GM18861 (cell line): Measurements from ENCODE around the gene PFKL.

ENCODE experiments used
- ATAC-seq: cut with Tn5 transposase; IDR thresholded peaks from one replicate; pipeline ENCODE4 v1.9.1; 2021; ENCODE audit not compliant: unreplicated experiment

PFKL gene

DNA sequence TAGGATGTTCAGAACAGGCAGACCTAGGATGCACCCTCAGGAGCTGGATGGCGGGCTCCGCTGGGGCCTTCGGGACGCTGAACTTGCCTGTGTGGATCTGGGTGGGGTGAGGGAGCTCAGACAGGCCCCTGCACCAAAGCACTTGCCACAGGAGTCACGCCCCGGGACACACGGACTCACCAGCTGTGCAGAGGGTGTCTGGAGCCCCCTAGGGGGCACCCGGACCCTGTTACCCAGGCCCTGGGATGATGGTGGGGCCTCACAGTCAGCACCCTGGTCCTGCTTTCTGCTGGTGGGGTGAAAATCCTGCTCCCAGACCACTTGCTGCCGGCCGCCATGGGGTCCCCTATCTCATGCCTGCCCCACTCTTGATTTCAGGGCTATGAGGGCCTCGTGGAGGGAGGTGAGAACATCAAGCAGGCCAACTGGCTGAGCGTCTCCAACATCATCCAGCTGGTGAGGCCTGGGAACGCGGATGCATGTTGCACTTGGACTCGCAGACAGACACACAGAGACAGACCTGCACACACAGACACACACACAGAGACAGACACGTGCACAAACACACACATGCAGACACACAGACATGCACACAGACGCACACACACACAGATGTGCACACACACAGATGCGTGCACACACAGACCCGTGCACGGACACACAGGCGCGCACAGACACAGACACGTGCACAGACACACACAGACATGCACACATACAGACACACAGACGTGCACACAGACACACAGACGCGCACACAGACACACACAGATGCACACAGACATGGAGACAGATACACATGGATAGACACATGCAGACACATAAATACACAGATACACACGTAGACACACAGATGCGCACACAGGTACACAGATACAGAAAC lies 11.0 kb downstream of the PFKL start:
- ATAC-seq: no peak

DNA sequence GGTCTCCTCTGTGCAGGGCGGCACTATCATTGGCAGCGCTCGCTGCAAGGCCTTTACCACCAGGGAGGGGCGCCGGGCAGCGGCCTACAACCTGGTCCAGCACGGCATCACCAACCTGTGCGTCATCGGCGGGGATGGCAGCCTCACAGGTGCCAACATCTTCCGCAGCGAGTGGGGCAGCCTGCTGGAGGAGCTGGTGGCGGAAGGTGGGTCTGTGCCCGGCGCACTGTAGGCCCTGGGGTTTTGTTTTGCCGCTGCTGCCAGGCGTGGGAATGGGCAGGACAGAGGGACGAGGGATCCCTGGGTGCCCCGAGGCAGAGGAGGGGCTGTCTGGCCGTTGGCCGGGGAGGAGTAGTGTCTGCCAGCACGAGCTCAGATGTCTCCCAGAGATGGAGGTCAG lies 12.2 kb downstream of the PFKL start:
- no peak for ATAC-seq

DNA sequence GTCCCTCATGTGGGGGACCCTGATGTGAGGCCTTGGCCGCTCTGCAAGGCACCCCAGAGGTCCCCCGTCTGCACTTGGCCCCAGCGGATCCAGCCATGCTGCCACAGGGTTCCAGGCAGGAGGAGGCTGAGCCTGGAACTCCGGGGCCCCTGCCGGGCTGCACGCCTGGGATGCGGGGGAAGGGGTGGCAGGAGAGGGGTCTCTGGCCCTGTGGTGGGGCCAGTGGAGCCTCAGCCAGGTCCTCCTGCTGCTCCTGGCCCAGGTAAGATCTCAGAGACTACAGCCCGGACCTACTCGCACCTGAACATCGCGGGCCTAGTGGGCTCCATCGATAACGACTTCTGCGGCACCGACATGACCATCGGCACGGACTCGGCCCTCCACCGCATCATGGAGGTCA lies 12.9 kb downstream of the PFKL start:
- no peak for ATAC-seq

DNA sequence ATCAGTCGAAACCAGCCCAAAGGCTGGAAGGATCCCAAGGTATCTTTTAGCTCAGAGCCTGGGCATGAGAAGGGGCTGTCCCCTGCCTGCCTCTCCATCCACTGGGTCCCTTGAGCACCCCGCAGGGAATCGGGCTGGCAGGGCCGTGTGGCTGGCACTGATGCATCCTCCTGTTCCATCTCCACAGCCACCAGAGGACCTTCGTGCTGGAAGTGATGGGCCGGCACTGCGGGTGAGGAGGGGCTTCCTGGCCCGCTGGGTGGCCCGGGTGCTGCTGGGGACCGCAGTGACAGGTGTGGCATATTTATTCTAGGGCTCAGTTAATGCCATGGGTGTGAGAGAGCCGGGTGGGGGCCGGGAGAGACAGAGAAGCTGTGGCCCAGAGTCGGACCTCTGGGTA lies 13.6 kb downstream of the PFKL start:
- no peak for ATAC-seq

DNA sequence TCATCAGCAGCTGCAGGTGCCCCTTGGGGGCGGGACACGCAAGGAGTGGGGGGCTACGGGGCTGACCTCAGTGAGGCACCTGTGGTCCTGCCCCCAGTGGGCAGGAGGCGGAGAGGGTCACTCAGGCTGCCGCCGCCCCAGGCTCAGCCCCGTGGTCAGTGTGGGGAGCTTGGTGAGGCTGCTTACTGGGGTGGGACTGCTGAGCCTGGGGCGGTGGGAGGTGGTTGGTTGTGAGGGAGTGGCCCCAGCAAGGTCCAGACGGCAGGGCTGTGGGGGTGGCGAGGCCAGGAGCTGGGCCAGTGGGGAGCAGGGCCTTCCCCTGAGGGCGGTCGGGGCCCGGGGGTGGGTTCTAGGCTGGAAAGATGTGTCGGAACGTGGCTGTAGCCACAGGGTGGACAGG lies 14.3 kb downstream of the PFKL start:
- no peak for ATAC-seq

DNA sequence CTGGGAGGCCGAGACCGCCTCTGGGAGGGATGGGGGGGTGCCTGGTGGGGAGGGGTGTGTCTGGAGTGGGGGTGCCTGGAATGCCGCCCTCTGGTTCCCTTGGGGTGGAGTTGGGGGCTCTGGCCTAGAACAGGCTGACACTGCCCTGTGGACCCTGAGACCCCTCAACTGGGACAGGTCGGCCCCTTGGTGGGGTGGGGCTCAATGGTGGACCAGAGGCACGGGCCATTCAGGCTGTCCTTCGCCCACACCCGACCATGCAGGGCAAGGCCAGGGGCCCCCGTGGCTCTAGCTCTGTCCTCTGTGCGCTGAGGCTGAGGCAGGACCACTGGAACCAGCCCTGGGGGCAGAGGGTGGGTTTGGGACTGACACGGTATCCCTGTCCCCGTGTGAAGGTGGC lies 14.7 kb downstream of the PFKL start:
- ATAC-seq: no peak

DNA sequence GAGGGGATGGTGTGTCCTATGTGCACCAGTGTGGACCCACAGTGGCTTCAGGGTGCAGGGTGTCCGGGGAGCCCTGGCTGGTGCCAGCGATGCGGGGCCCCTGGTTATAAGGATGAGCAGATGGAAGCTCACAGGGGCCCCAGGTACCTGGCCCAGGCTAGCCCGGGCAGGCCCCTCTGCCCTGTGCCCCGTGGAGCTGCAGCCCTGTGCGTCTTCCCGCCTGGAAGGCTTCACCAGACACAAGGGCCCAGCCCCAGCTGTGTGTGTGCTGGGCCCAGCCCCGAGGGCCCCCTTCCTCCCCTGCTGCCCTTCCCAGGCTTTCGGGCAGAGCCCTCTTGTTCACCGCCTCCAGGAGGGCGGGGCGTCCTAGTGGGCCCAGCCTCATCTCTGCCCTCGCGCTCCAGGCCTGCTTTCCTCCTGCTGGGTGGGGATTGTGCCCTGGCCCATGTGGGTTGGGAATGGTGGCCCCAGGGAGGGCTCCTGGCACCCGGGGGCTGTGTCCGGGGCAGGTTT lies 15.9 kb downstream of the PFKL start:
- ATAC-seq: no peak

DNA sequence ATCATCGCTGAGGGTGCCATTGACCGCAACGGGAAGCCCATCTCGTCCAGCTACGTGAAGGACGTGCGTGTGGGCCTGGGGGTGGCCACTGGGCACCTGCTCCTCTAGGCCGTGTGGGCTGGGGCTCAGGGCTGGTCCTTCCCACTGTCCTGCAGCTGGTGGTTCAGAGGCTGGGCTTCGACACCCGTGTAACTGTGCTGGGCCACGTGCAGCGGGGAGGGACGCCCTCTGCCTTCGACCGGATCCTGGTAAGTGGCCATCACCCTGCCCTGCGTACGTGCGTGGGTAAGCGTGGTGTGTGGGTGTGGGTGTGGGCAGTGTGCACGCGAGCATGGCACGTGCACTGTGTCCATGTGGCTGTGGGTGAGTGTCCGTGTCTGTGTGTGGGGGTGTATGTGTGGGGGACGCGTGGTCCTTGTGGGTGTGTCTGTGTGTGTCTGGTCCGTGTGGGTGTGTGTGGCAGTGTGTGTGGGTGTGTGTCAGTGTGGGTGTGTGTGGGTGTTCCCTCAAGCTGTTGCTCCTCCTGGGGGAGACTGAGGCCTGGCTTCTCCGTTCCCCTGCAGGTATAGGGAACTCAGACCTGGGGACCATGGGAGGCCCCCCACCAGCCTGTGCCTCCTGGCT lies 16.5 kb downstream of the PFKL start:
- ATAC-seq: no peak

DNA sequence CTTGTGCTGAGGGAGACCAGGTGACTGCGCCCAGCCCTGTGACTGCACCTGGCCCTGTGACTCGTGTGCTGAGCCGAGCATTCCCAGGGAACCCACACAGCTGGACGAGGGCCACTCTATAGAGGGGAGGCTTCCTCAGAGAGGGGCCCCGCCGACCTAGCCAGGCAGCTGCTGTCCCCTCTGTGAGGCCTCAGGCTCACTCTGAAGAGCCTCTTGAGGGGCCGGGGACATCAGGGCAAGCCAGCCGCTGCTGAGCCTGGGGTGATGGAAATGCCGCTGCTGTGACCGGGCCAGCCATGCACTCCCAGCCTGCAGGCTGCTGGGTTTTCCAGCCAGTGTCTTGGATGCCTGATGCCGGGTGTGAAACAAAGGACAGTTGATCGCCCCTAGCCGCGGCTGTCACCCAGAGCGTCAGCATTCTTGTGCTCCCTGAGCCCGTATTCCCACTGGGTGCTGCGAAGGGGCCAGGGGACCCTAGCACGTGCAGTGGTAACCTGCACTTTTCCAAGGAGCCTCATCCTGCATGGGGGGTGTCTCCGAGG lies 17.5 kb downstream of the PFKL start:
- no peak for ATAC-seq

DNA sequence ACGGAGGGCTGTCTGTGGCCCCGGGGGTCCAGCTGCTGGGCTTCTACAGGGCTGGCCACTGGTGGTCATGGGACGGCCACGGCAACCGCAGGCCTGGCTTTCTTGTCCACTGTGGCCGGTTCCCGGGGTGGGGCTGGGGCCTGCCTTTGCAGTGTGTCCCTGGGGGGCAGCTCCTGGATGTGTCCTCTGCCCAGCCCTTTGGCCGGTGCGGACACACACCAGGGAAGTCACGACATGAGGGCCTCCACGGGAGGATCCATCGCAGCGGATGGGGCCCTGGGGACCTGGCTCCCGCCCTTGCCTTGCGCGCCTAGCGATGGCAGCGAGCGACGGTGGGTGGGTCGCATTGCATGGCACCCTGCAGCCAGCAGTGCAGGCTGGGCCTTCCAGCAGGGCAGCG lies 18.0 kb downstream of the PFKL start:
- ATAC-seq: no peak

DNA sequence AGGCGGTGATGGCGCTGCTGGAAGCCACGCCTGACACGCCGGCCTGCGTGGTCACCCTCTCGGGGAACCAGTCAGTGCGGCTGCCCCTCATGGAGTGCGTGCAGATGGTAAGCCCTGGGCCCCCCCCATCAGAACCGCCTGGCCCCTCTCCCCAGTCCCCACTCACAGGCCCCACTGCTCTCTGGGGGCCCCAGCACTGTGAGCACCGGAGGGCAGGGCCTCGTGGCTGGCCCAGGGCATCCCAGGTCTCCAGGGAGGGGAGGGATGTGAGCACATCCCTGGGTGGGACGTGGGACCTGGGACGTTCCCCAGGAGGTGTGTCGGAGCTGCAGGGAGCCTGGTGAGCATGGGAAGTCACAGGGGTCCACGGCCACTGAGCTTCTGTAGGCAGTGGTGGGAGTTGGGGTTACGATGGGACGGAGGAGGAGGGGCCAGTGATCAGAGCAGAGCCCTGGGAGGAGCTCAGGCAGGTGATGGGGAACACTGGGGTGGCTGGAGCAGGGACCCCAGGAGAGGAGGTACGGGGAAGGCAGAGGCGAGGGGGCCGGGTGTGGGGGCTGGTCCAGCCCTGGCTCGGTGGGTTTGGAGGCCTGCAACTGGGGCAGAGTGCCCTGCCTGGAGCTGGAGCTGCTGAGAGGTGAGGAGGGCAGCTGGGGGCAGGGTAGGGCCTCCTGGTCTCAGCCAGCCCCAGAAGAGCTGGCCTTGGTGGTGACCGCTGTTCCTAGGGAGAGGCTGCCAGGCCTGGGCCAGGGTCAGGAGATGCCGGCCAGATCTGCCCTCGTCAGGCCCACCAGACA lies 18.8 kb downstream of the PFKL start:
- no peak for ATAC-seq

DNA sequence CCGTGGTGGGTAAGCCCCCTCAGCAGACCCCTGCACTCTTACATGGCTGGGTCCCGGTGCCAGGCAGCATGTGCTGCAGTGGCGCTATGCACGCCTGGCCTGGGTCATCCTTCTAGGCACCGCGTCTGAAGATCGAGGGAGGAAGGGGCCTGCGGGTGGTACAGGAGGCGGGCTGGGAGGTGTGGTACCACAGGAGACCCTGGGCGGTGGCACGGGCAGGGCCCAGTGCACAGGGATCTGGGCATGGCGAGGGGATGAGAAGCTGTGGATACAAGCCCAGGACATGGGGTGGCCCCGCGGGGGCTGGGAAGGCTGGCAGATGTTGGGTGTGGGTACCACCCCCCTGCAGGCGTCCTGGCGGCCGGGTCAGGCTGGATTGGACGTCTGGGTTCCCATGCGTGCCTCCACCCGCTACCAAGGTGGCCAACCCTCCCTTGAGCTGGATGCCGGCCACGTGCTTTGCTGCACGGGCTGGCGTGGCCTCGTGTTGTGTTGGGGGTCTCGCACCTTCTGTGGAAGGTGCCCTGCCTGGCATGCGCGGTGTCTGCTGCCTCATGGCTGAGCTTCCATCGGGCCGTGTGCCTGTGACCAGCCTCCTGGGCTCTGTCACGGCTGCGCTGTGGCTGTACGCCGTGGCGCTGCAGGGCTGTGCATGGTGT lies 19.7 kb downstream of the PFKL start:
- no peak for ATAC-seq

DNA sequence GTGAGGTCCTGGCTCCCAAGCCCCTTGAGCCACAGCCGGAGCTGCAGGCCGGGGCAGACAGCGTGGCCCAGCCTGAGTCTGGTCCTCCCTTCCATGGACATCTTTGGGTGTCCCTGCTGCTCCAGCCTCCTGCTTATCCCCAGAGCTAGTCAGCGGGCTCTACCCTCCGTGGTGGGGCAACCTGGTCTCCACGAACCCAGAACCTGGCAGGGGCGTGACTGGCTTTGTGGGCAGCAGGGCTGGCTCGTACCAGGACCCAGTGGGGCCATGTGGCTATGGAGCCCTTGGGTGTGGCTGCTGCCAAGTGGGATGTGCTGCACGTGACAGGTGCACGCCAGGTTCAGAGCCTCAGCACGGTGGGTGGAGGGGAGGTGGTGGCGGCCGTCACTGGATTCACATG lies 21.0 kb downstream of the PFKL start:
- no peak for ATAC-seq

DNA sequence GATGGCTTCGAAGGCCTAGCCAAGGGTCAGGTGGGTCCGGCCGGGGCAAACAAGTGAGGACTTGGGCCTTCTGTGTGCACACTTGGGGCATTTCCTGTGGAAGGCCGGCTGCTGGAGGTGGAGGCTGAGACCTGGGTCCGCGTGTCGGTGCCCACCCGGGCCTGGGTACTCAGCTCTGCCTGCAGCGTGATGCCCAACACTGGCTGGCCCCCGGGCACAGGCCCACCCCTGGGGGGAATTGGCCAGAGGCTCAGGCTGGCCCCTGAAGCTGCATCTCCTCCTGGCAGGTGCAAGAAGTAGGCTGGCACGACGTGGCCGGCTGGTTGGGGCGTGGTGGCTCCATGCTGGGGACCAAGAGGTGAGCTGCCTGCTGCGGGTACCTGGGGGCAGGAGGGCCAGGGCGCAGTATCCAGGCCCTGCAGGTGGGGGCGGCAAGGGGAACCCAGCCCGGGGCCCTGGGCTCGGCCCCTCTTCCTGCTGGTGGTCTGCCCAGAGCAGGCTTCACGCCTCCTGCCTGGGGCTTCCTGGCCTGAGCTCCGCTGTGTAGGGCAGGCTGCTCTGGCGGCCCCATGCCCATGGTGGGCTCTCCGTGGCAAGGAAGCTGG lies 22.1 kb downstream of the PFKL start:
- ATAC-seq: no peak

DNA sequence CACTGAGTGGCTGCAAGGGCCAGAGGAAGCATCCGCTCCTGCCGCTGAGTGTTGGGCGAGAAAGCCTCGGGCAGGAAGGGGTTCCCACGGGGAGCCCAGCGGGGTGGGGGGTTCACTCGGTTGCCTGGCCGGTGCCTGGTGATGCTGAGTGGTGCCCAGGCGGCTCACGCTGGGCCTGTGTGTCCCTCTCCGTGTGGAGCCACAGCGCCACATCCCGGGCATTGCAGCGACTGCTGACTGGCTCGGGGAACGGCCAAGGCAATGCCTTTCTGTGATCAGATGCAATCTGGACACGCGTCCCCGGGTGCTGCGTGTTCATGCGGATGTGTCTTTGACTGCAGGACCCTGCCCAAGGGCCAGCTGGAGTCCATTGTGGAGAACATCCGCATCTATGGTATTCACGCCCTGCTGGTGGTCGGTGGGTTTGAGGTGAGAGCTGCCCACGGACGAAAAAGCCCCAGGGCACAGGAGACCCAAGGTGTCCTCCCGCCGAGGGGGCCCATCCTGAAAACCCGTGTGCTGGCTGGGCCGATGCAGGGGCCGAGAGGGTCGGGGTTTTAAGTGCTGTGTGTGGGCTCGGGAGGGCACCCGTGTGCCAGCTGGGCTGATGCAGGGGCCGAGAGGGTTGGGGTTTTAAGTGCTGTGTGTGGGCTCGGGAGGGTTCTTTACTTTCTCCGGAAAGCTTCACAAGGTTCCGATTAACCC lies 22.9 kb downstream of the PFKL start:
- no peak for ATAC-seq

DNA sequence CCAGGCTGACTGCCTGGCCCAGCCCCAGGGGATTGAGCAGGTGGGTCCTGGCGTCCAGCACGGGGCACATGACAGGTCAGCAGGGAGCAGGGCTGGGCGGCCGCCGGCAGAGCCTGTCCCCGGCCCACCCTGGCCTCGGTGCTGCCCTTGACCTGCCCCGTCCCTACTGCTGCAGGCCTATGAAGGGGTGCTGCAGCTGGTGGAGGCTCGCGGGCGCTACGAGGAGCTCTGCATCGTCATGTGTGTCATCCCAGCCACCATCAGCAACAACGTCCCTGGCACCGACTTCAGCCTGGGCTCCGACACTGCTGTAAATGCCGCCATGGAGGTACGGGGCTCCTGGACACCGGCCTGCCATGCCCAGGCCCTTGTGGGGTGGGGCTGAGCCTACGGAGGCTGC lies 23.7 kb downstream of the PFKL start:
- no peak for ATAC-seq

DNA sequence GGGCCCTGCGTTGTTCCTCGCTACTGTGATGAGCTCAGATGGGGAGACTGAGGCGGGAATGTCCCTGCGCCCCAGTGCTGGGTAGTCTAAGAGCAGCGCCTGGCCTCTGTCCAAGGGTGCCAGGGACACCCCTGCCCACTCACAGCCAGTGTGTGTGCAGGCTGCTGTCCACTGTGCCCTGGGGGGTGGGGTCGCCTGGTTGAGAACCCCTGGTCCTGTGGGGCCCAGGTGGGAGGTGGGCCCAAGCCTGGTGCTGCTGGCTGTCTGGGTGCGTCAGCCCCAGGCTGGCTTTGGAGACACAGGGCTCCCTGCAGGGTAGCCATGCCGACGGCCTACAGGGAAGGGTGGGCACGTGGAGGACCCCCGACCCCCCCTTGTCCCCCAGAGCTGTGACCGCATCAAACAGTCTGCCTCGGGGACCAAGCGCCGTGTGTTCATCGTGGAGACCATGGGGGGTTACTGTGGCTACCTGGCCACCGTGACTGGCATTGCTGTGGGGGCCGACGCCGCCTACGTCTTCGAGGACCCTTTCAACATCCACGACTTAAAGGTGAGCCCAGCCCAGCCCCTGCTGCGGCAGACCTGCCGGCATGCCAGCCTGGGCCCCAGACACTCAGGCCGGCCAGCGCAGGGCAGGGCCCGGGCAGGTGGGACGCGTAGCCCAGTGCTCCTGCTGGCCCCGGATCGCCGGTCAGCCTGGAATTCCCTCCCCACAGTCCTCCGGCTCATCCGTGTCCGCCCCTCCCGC lies 24.4 kb downstream of the PFKL start:
- no peak for ATAC-seq

DNA sequence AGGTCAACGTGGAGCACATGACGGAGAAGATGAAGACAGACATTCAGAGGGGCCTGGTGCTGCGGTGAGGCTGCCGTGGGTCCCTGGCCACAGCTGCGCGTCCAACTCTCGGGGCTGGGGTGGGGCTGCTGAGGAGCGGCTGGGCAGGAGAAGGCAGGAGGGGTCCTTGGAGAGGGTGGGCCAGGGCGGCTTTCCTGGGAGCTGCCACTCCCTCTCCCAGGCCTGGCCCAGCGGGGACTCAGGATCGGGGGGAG lies 24.9 kb downstream of the PFKL start:
- no peak for ATAC-seq
